SKM-1 treated with dmso at 0.1 percent for 144 hours (cell line): Measurements from ENCODE around the gene SLC24A4.
"Not testable (repeated sequence)": the region's sequence is repeated elsewhere in the genome, so short reads cannot be mapped to it uniquely, and the experiment has no call there.

Experiments used
- DNase-seq: peaks from one replicate; lab custom pipeline; 2025; ENCODE audit not compliant: unreplicated experiment; lab: John Stamatoyannopoulos, UW

Gene SLC24A4

GRCh38 chr14:92515546-92516343 lies 192.8 kb downstream of the SLC24A4 start:
- DNase-seq, result no peak

- DNase-seq, result no peak
These were observed 193.5 kb downstream of the SLC24A4 start for GRCh38 chr14:92516344-92516965.

- DNase-seq, result no peak
These were observed 194.1 kb downstream of the SLC24A4 start for GRCh38 chr14:92516966-92517506.

- DNase-seq, result no peak
These were observed 194.8 kb downstream of the SLC24A4 start for GRCh38 chr14:92517761-92518160.

GRCh38 chr14:92519246-92520101 lies 196.5 kb downstream of the SLC24A4 start:
- no peak for DNase-seq

GRCh38 chr14:92520102-92521057 lies 197.4 kb downstream of the SLC24A4 start:
- no peak for DNase-seq

- no peak for DNase-seq
These were observed 198.1 kb downstream of the SLC24A4 start for GRCh38 chr14:92521058-92521415.

- DNase-seq, result no peak
These were observed 200.8 kb downstream of the SLC24A4 start for GRCh38 chr14:92523752-92524151.

- DNase-seq, result no peak
These were observed 201.7 kb downstream of the SLC24A4 start for GRCh38 chr14:92524602-92525185.

- no peak for DNase-seq
These were observed 202.5 kb downstream of the SLC24A4 start for GRCh38 chr14:92525322-92526095.

GRCh38 chr14:92527721-92528120 lies 204.8 kb downstream of the SLC24A4 start:
- no peak for DNase-seq

- DNase-seq, result no peak
These were observed 205.6 kb downstream of the SLC24A4 start for GRCh38 chr14:92528486-92529100.

GRCh38 chr14:92529903-92530302 lies 206.9 kb downstream of the SLC24A4 start:
- no peak for DNase-seq

GRCh38 chr14:92531106-92531873 lies 208.3 kb downstream of the SLC24A4 start:
- no peak for DNase-seq

GRCh38 chr14:92532490-92533163 lies 209.7 kb downstream of the SLC24A4 start:
- DNase-seq, result no peak

GRCh38 chr14:92534932-92535643 lies 212.1 kb downstream of the SLC24A4 start:
- no peak for DNase-seq

- not testable (repeated sequence) for DNase-seq
These were observed 213.3 kb downstream of the SLC24A4 start for GRCh38 chr14:92536231-92536630.
